IMR-90 (cell line): ENCODE results near the gene FAM120A. TPM values are rescaled to one million over a fixed set of nuclear protein-coding genes. Genes with fewer than 3 reads are reported as not detected.

Experiments used
- ATAC-seq: fragments of 200-7000 bp; cut with Tn5 transposase; 2 replicates; pipeline ENCODE4 v1.9.1; 2020; ENCODE audit warnings: low read depth, mild to moderate bottlenecking, moderate library complexity
- BruUV-seq: library from RNA; stranded (reverse); fragments of 400-500 nt; replicated peaks from 2 replicates; lab custom pipeline; 2021; lab: Mats Ljungman, UMichigan
- CTCF ChIA-PET: fragments of 300-600 bp; formaldehyde crosslinking; extraction: SDS; loops from one replicate; lab custom pipeline; 2021; ENCODE audit warnings: antibody characterized with exemption; lab: Yijun Ruan, JAX
- POLR2A ChIA-PET: fragments of 300-600 bp; sonication (Branson Sonifier 250); formaldehyde crosslinking; loops from one replicate; lab custom pipeline; 2022; ENCODE audit warnings: antibody characterized with exemption; ENCODE audit not compliant: unreplicated experiment; lab: Charles Lee
- DNase-seq: peaks from one replicate; pipeline ENCODE4 v3.0.0; 2013
- H2AFZ ChIP-seq: replicated peaks from 2 replicates; pipeline ENCODE3; 2013; ENCODE audit warnings: low read length, mild to moderate bottlenecking; ENCODE audit not compliant: poor library complexity
- H2AK5ac ChIP-seq: 2 replicates; pipeline ENCODE4 v1.6.1; 2013; ENCODE audit warnings: low read depth, low read length, inconsistent platforms
- H2AK9ac ChIP-seq: replicated peaks from 2 replicates; pipeline ENCODE3; 2013; ENCODE audit warnings: mild to moderate bottlenecking, low read depth, low read length, moderate library complexity; ENCODE audit not compliant: poor library complexity
- H2BK120ac ChIP-seq: 2 replicates; pipeline ENCODE4 v1.6.1; 2013; ENCODE audit warnings: low read depth, low read length, inconsistent platforms
- H2BK15ac ChIP-seq: 3 replicates; pipeline ENCODE4 v1.6.1; 2013; ENCODE audit warnings: low read depth, low read length, inconsistent platforms
- H2BK20ac ChIP-seq: 2 replicates; pipeline ENCODE4 v1.6.1; 2013; ENCODE audit warnings: low read depth, mild to moderate bottlenecking, inconsistent platforms, low read length, moderate library complexity
- H2BK5ac ChIP-seq: 2 replicates; pipeline ENCODE4 v1.6.1; 2013; ENCODE audit warnings: mild to moderate bottlenecking, low read depth, low read length, inconsistent platforms; ENCODE audit not compliant: poor library complexity, severe bottlenecking
- H3K14ac ChIP-seq: replicated peaks from 2 replicates; pipeline ENCODE4 v1.6.1; 2013; ENCODE audit warnings: low read depth, low read length, inconsistent platforms
- H3K18ac ChIP-seq: 2 replicates; pipeline ENCODE4 v1.6.1; 2013; ENCODE audit warnings: low read depth, low read length, control low read depth
- H3K23ac ChIP-seq: 2 replicates; pipeline ENCODE4 v1.6.1; 2013; ENCODE audit warnings: low read depth, low read length, inconsistent platforms
- H3K27ac ChIP-seq: 2 replicates; pipeline ENCODE4 v1.5.1; 2013; ENCODE audit warnings: mild to moderate bottlenecking, control low read depth, low read length; ENCODE audit not compliant: insufficient read depth
- H3K27me3 ChIP-seq: 2 replicates; pipeline ENCODE4 v1.6.1; 2013; ENCODE audit warnings: low read length; ENCODE audit not compliant: control insufficient read depth, insufficient read depth
- H3K36me3 ChIP-seq: 2 replicates; pipeline ENCODE4 v1.6.1; 2013; ENCODE audit warnings: low read length, mixed read lengths; ENCODE audit not compliant: control insufficient read depth, insufficient read depth
- H3K4ac ChIP-seq: 2 replicates; pipeline ENCODE4 v1.6.1; 2013; ENCODE audit warnings: low read depth, low read length, inconsistent platforms
- H3K4me1 ChIP-seq: 2 replicates; pipeline ENCODE4 v1.6.1; 2013; ENCODE audit warnings: low read length, mixed read lengths; ENCODE audit not compliant: control insufficient read depth, insufficient read depth
- H3K4me2 ChIP-seq: 2 replicates; pipeline ENCODE4 v1.6.1; 2013; ENCODE audit warnings: low read depth, mild to moderate bottlenecking, control low read depth, low read length, moderate library complexity
- H3K4me3 ChIP-seq: 2 replicates; pipeline ENCODE4 v1.5.1; 2013; ENCODE audit warnings: low read depth, mild to moderate bottlenecking, control low read depth, low read length, moderate library complexity; ENCODE audit not compliant: insufficient read depth
- H3K56ac ChIP-seq: 2 replicates; pipeline ENCODE4 v1.6.1; 2013; ENCODE audit warnings: low read length, inconsistent platforms; ENCODE audit not compliant: insufficient read depth; ENCODE audit errors: extremely low read depth
- H3K79me1 ChIP-seq, 2 experiments: 2 replicates each; pipeline ENCODE4 v1.6.1; 2013; ENCODE audit warnings: low read length in 2 of 2, inconsistent platforms in 1 of 2, low read depth in 1 of 2
- H3K9ac ChIP-seq: 2 replicates; pipeline ENCODE4 v1.6.1; 2013; ENCODE audit warnings: low read depth, low read length, control low read depth
- H3K9me1 ChIP-seq: 2 replicates; pipeline ENCODE4 v1.6.1; 2013; ENCODE audit warnings: low read length, inconsistent platforms; ENCODE audit not compliant: insufficient read depth
- H3K9me3 ChIP-seq: 2 replicates; pipeline ENCODE4 v1.6.1; 2013; ENCODE audit warnings: low read length; ENCODE audit not compliant: control insufficient read depth, insufficient read depth
- H4K20me1 ChIP-seq: 2 replicates; pipeline ENCODE4 v1.6.1; 2013; ENCODE audit warnings: low read length, inconsistent platforms; ENCODE audit not compliant: insufficient read depth
- H4K5ac ChIP-seq: 2 replicates; pipeline ENCODE4 v1.6.1; 2013; ENCODE audit warnings: mild to moderate bottlenecking, low read depth, low read length, control low read depth
- H4K8ac ChIP-seq, 2 experiments: 2 replicates each; pipeline ENCODE4 v1.6.1; 2013; ENCODE audit warnings: low read depth in 2 of 2, low read length in 2 of 2, control low read depth in 1 of 2, inconsistent platforms in 1 of 2
- H4K91ac ChIP-seq: 2 replicates; pipeline ENCODE4 v1.6.1; 2013; ENCODE audit warnings: low read depth, low read length, inconsistent platforms; ENCODE audit not compliant: insufficient read depth
- MXI1 ChIP-seq: IDR thresholded peaks from 2 replicates; pipeline ENCODE4 v1.6.1; 2012; ENCODE audit warnings: low read depth, mild to moderate bottlenecking, low read length, moderate library complexity, borderline replicate concordance
- WGBS, 2 experiments: methylation state at CpG; one replicate each; pipeline versions ENCODE4 v1.1.5 to v1.1.7; 2013; ENCODE audit warnings: missing lambda C conversion rate in 2 of 2; ENCODE audit not compliant: insufficient read length in 1 of 2; ENCODE audit errors: extremely low coverage in 2 of 2; 5-methylcytosine and 5-hydroxymethylcytosine counted together
- dilution Hi-C: fragments of 300-500 bp; cut with HindIII; formaldehyde crosslinking; loops from one replicate; pipeline ENCODE4 v1.14.3; 2018; ENCODE audit warnings: low sequenced_read_pairs; ENCODE audit not compliant: unreplicated experiment
- in situ Hi-C: fragments of 300-500 bp; cut with MboI; formaldehyde crosslinking; loops from 3 replicates; pipeline ENCODE4 v1.14.3; 2019; ENCODE audit warnings: low sequenced_read_pairs, inconsistent platforms, mixed read lengths
- intact Hi-C: fragments of 100-400 bp; cut with micrococcal nuclease; formaldehyde crosslinking; loops from 2 replicates; pipeline ENCODE4 v1.10.0; 2022
- polyA plus RNA-seq, 3 experiments: library from polyadenylated mRNA; depleted of rRNA; stranded (reverse); fragments of >200 nt; gene quantifications; 2 replicates each; pipeline ENCODE4 v1.2.3, GENCODE V29; 2012; ENCODE audit warnings: low replicate concordance in 1 of 3
- total RNA-seq: library from RNA; depleted of rRNA; stranded (reverse); fragments of >200 nt; gene quantifications from 2 replicates; pipeline ENCODE4 v1.2.3, GENCODE V29; 2012

FAM120A gene
- total and polyA plus RNA-seq, 2 of the 4 experiments (the other 2 are of a cell fraction): 61.6 to 75.1 TPM

GRCh38 chr9:93593144-93593658 lies 141.7 kb downstream of the FAM120A start:
- intact Hi-C loops (no loop called here), dilution Hi-C loops (no loop called here), in situ Hi-C loops (no loop called here)
- no peak for TF ChIP-seq MXI1
- no peak overlapping the region for H2BK120ac ChIP-seq
- H2BK15ac ChIP-seq: no peak overlapping the region
- H4K5ac ChIP-seq: no peak overlapping the region
- no TSS peak for BruUV-seq
- H4K91ac ChIP-seq: no peak overlapping the region
- H2AK9ac ChIP-seq: no peak overlapping the region
- no peak overlapping the region for H2AFZ ChIP-seq
- H3K4me1 ChIP-seq: peaks cover 6% of the 10 kb centered on the region
- H3K27me3 ChIP-seq: no peaks in the 10 kb centered on the region
- ChIA-PET CTCF (no interaction called here), POLR2A (interaction anchor here (0.5 kb wide), 1 partner anchor 20 kb away, joined by 3 read pairs; no protein-coding TSS in a partner anchor)
- no peak overlapping the region for H3K4ac ChIP-seq
- H4K20me1 ChIP-seq: peaks cover 78% of the 10 kb centered on the region
- no peaks in the 10 kb centered on the region for H3K9me3 ChIP-seq
- no peak overlapping the region for H4K8ac ChIP-seq
- no peak for DNase-seq
- H3K79me1 ChIP-seq: peaks cover 28 to 91% of the 10 kb centered on the region in 2 experiments
- peaks cover 19% of the 10 kb centered on the region; the same call in 1 of the 2 replicates for H3K9me1 ChIP-seq
- WGBS, 2 experiments: no CpG with 5 or more reads among the region's 2 CpGs
- no peak overlapping the region for H3K27ac ChIP-seq
- no peak overlapping the region for H3K56ac ChIP-seq
- ATAC-seq: no peak
- H2BK20ac ChIP-seq: no peak overlapping the region
- no peak overlapping the region for H3K4me3 ChIP-seq
- H3K9ac ChIP-seq: no peak overlapping the region
- H3K23ac ChIP-seq: no peak overlapping the region
- no peak overlapping the region for H2AK5ac ChIP-seq
- no peak overlapping the region for H2BK5ac ChIP-seq
- no peak overlapping the region for H3K4me2 ChIP-seq
- no peak overlapping the region for H3K18ac ChIP-seq
- H3K36me3 ChIP-seq: no peaks in the 10 kb centered on the region
- no peak overlapping the region for H3K14ac ChIP-seq
